GM04503 (cell line): Measurements from ENCODE around the gene SUPT5H.

Source experiments
- DNase-seq: peaks from one replicate; pipeline ENCODE4 v3.0.0-alpha.2; 2012; ENCODE audit warnings: low read depth

SUPT5H gene

DNA sequence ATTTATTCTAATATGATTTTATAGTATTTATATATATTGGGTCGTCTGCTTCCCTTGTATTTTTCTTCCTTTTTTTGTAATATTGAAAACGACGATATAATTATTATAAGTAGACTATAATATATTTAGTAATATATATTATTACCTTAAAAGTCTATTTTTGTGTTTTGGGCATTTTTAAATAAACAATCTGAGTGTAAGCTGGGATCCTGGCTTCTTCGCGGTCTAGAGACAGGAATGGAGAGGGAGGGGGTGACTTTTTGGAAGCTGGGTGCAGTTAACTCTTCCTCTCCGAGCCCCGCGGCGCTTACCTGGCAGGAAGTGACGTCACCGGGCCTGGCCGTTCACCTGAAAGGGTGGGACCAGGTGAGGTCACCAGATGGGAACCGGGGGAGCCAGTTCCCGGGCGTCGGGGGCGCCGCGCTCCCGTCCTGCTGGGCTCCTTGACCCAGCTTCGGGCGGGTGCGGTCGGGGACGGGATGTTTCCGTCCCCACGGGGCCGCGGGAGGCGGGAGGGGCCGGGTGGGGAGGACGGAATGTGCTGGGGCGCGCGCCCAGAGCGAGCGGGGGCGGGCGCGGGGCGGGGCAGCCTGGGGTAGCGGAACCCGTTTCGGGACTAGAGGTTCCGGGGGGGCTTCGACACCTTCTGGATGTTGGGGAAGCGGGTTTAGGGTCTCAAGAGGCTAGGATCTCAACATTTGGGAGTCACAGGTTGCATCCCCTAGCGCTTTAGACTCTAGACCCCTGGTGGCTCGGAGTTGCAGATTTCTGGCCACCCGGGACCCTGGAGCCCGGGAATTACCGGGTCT lies 36.0 kb upstream of the SUPT5H start:
- DNase-seq: no peak

DNA sequence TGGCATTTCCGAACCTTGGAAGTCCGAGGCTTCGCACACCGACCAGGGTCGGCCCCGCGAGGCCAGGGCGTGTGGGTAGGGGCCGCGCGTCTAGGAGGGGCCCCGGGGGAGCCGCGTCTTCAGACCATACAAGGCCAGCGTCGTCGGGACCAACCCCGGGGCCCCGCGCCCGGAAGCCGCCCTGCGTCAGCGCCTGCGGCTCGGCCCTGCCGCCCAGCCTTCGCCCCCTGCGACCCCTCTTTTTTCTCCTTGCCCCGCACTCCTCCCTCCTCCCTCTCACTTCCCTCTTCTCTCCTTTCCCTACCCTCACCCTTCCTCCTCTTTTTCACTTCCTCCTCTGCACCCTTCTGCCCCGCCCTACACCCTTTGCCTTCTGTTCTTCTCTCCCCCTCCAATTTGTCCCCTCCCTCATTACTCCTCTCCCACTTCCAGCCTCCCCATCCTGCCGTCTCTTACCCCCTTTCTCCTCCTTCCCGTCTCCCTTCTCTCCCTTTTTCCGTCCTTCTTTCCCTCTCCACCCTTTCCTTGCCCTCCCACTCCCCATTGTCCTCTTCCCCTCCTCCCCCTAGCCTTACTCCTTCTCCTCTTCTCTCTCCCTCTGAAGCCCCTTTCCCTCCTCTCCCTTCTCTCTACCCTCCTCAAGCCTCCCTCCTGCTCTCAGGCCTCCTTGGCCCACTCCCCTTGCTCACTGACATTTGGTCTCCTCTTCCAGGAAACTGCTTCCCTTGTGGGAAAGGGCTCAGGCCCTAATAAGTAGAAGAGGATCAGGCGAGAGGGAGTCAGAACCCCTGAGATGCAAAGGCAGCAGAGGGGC lies 35.2 kb upstream of the SUPT5H start:
- no peak for DNase-seq

DNA sequence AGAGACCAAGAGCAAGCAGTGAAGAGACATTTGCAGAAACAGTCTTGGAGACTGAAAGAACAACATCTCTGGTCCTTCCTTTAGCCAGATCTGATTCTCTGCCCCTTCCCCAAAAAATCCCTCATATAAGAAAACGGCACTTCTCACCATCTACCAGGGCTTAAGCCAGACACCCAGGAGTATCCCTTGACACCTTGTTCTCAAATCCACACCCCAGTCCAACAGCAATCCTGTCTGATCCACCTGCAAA lies 34.6 kb upstream of the SUPT5H start:
- DNase-seq: no peak

DNA sequence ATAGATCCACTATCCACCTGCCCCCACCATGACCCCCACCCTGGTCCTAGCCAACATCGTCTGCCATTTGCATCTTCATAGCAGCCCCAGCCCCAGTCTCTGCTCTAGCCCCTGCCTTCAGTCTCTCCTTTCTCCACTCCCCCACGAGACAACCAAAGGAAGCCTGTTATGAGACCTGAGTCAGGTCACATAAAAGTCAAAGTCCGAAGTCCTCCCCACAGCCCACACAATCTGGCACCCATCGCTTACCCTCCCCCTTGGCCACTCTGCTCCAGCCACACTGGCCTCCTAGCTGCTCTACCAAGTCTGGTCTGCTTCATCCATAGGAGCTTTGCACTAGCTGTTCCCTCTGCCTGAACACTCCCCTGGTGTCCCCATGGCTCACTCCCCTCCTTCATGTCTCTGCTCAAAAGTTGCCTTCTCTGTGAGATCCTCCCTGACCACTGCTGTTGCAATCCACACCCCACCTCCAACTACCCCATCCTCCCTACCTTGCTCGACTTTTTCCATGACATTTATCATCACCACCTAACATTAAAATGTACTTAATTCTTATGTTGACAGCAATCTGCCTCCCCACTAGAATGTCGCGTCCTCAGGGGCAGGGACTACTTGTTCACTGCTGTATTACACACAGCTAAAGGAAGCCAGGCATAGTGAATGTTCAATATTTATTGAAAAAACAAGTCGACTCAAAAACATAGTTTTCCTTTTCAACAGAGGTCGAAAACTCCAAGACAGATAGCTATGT lies 34.1 kb upstream of the SUPT5H start:
- DNase-seq: no peak

DNA sequence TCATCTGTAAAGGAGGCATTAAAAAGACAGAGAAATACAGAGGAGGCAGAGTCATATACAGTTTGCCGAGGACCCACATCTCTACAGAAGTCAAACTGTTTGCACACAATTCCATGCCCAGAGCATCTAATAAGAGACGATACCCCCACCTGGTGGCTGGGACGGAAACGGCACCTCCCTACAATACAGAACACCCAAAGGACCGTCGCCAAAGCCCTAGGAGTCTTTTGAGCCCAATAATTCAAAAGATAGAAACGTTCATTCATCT lies 33.6 kb upstream of the SUPT5H start:
- no peak for DNase-seq

DNA sequence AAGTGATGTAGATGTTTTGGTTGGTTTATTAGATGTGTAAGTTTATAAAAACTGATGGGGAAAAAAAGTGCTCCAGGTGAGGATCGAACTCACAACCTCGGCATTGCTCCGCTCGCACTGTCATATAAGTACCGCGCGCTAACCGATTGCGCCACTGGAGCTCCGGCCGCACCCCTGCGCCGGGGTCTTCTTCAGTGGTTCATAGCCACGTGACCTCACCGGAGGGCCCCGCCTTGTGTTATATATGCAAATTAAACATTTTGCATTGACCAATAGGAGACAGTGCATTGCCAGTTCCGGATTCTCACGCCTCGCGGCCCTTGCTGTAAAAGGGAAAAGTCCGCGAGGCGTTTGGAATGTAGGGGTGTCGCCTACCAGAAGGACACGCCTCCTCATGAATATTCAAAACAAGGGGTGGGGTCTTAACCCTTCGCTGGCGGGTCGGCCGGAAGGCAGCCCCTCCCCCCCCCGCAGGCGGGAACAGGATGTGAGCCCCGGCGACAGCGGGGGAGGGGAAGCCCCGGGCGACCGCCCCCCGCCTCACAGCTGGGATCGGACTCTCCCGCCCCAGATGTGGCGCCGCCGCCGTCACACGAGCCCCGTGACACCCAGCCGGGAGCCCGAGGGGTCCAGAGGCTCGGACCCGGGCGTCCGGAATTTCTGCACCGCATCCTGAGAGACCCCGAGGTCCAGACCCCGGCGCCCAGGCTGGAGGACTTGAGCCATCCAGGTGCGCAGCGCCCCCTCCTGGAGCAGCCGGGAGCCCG lies 33.1 kb upstream of the SUPT5H start, which contains the start of gene PLEKHG2:
Gene PLEKHG2 (plus strand): TSS at position 570 of the 767 bp plus-strand sequence. CDS start 1,418 bp downstream, outside the sequence.
- peak; percentile 97 for DNase-seq

DNA sequence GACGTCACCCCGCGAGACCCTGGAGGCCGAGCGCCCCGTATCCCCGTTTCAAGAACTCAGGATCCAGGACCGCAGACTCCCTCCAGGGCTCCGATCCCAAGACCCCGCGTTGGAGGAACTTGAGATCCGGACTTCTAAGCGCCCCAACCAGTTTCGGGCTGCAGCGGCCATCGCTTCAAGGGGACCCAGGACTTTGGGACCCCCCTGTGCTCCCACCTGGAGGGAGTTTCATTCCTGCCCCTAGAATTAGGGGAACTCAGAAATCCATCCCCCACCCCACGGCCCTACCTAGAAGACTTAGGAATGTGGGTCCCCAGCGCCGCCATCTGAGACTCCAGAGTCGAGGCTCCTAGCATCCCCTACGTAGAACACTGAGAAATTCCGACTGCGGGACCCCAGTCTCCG lies 32.5 kb upstream of the SUPT5H start:
- no peak for DNase-seq

DNA sequence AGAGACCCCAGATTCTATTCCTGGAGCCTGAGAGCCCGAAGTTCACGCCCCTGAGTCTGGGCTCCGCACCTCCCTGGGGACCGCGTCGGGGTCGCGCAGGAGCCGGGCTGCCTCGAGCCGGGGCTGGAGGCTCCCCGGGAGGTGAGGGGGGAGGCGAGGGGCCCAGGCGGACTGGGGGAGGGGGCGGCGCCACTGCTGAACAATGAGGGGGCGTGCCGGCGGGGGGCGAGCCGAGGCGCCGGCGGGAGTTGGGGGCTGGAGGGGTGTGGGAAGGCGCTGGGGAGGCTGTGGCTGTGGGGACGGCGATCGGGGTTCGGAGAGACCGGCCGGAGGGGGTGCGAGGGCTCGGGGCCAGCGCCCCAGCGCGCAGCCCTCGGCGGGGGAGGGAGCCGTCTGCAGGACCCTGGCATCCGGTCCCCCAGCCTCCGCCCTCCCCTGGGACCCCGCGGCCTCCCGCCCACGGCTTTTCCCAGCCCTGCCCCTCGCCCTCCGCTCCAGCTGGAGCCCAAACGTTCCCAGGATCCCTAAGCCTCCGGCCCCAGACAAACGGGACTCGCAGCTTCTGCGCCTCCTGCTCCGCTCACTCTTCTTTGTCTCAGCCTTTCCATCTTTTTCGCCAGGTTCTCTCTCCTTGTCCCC lies 32.0 kb upstream of the SUPT5H start:
- DNase-seq: no peak

DNA sequence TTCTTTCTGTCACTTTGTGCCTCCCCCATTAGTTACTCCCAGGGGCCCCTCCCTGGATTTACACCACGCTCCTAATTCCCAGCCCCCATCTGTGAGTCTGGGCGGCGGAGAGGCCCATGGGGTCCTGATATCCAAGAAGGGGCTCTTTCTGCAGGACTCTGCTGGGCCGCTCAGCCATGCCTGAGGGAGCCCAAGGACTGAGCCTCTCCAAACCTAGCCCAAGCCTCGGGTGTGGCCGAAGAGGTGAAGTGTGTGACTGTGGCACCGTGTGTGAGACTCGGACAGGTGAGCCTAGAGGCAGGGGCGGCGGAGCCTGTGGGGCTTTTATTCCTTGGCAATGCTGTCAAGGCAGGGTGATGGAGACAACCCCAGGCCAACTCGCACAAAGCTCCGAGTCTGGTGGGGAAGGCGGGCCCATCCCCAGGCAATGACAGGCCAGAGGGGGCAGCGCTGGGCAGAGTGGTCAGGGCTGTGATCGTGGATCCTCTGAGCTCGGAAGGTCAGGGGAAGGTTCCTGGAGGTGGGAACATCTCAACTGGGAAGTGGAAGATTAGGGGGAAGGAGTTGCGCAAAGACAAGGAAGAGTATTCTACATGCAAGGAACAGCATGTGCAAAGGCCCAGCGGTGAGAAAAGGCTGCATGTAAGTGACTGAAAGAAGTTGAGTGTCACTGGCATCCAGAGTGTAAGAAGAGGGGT lies 31.3 kb upstream of the SUPT5H start:
- DNase-seq: no peak

DNA sequence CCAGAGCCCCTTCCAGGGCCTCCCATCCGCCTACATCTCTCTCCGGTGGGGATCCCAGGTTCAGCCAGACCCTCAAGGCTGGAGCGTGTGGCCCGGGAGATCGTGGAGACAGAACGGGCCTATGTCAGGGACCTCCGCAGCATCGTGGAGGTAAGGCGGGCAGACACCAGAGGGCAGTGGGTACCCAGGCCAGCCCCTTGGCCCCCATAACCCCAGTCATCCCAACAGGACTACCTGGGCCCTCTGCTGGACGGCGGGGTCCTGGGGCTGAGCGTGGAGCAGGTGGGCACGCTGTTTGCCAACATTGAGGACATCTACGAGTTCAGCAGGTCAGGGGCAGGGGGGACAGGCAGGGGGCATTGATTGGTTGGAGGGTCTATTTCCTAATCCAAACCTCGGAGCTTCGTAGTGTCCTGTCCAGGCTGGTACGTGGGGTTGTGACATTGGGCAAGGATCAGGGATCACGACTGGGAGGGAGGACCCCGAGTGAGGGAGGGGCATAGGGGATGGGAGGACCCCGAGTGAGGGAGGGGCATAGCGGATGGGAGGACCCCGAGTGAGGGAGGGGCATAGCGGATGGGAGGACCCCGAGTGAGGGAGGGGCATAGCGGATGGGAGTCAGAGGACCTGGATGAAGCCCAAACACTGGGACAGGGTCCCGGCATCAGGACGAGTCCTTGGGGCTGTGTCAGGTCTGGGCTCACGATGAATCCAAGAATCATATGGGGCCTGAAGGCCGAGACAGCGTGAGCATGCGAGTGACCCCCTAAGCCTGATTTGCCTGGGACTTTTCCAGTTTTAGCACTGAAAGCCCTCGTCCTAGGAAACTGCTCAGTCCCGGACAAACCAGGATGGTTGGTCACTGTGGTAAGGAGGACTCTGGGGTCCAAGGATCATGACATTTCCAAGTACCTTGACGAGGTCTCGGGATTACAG lies 30.0 kb upstream of the SUPT5H start:
- no peak for DNase-seq

GRCh38 chr19:39416152-39417120 lies 28.9 kb upstream of the SUPT5H start:
- DNase-seq: no peak

DNA sequence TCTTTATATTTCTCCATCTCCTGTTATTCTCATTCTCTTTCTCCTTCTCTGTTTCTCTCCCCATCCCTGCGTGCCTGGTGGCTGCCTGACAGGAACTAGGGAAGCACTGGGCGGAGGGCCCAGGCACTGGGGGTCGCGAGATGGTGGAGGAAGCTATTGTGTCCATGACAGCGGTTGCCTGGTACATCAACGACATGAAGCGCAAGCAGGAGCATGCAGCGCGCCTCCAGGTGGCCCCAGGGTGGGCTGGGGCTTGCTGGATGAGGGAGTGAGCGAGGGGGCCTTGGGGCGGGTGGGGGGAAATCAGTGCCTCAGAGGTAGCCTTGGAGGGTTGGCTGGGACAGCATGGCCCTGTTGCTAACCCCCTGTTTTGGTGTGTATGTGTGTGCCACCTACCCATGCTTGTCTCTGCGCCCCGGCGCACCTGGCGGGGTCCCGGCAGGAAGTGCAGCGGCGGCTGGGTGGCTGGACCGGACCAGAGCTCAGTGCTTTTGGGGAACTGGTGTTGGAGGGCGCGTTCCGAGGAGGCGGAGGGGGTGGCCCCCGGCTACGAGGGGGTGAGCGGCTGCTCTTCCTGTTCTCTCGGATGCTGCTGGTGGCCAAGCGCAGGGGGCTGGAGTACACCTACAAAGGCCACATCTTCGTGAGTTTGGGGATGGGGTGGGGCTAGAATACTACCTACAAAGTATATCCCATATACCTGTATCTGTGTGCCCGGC lies 27.8 kb upstream of the SUPT5H start:
- no peak for DNase-seq

DNA sequence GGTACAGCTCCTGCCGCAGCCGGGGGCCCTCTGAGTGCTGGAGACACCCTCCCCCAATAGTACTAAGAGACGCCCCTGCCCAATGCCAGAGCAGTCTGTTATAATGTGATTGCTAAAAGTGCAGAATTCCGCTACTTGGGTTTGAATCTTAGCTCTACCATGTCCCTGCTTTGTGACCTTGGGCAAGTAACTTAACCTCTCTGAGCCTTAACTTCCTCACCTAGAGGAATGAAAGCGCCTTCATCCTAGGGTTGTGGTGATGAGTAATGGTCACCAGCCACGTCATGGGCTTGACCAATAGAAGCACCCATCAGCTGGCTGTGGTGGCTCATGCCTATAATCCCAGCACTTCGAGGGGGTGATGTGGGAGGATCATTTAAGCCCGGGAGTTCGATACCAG lies 26.4 kb upstream of the SUPT5H start:
- DNase-seq: no peak

GRCh38 chr19:39420769-39421168 lies 24.6 kb upstream of the SUPT5H start:
- DNase-seq: no peak

GRCh38 chr19:39422020-39422419 lies 23.4 kb upstream of the SUPT5H start:
- DNase-seq: no peak

GRCh38 chr19:39423258-39424086 lies 21.9 kb upstream of the SUPT5H start:
- DNase-seq: no peak

DNA sequence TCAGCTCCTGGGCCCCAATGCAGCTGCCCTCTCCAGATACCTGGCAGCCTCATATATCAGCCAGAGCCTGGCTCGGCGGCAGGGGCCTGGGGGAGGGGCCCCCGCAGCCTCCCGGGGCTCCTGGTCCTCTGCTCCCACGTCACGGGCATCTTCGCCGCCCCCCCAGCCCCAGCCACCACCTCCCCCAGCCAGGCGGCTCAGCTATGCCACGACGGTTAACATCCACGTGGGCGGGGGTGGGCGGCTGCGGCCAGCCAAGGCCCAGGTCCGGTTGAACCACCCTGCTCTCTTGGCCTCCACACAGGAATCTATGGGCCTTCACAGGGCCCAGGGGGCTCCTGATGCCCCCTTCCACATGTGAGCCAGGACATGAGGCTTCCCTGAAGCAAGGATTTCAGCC lies 20.4 kb upstream of the SUPT5H start:
- no peak for DNase-seq
